HFFc6 (cell line): ENCODE results near the gene H2AZ1. TPM values are rescaled to one million over a fixed set of nuclear protein-coding genes. Genes with fewer than 3 reads are reported as not detected.

ENCODE experiments used
- DNase-seq: peaks from one replicate; pipeline ENCODE4 v3.0.0-alpha.2; 2018
- H3K27ac Mint-ChIP-seq: 2 replicates; pipeline ENCODE4 v1.8.0; 2020; ENCODE audit warnings: mild to moderate bottlenecking, mixed read lengths
- H3K27me3 Mint-ChIP-seq: 2 replicates; pipeline ENCODE4 v1.8.0; 2021; ENCODE audit warnings: mild to moderate bottlenecking, moderate library complexity, mixed read lengths; ENCODE audit not compliant: insufficient read depth
- H3K36me3 Mint-ChIP-seq: 2 replicates; pipeline ENCODE4 v1.8.0; 2021; ENCODE audit warnings: low read depth, mixed read lengths
- H3K4me1 Mint-ChIP-seq: 2 replicates; pipeline ENCODE4 v1.8.0; 2020; ENCODE audit warnings: low read depth, mixed read lengths
- H3K4me3 Mint-ChIP-seq: 2 replicates; pipeline ENCODE4 v1.8.0; 2020; ENCODE audit warnings: mild to moderate bottlenecking, moderate library complexity, mixed read lengths
- H3K9me3 Mint-ChIP-seq: 2 replicates; pipeline ENCODE4 v1.8.0; 2020; ENCODE audit warnings: mild to moderate bottlenecking, mixed read lengths
- CTCF ChIP-seq: fragments of 200-600 bp; sonication (generic); IDR thresholded peaks from 2 replicates; pipeline ENCODE4 v1.5.0; 2021; ENCODE audit warnings: antibody characterized with exemption, mild to moderate bottlenecking
- total RNA-seq, 6 experiments: library from RNA; stranded (reverse); fragmentation: NEBNext Ultra II Directional; extraction: Animal tissue kit (Norgen Biotek cat#: 25700); gene quantifications; 2 replicates in 1 of 6; 3 replicates in 5 of 6; pipeline ENCODE4 v1.2.3, GENCODE V29; 2021

Gene H2AZ1
- total RNA-seq, 6 experiments from 2014 or later: 430 to 691 (median 565) TPM

- no peak for TF ChIP-seq CTCF
- no peak overlapping the region for H3K4me3 Mint-ChIP-seq
- peaks cover 13% of the 10 kb centered on the region for H3K36me3 Mint-ChIP-seq
- H3K27ac Mint-ChIP-seq: no peak overlapping the region
- no peaks in the 10 kb centered on the region; the same call in 1 of the 2 replicates for H3K27me3 Mint-ChIP-seq
- peaks cover 9% of the 10 kb centered on the region for H3K9me3 Mint-ChIP-seq
- DNase-seq: no peak
- H3K4me1 Mint-ChIP-seq: peaks cover 32% of the 10 kb centered on the region
Observed at GRCh38 chr4:99983289-99983943, 33.3 kb upstream of the H2AZ1 start.

DNA sequence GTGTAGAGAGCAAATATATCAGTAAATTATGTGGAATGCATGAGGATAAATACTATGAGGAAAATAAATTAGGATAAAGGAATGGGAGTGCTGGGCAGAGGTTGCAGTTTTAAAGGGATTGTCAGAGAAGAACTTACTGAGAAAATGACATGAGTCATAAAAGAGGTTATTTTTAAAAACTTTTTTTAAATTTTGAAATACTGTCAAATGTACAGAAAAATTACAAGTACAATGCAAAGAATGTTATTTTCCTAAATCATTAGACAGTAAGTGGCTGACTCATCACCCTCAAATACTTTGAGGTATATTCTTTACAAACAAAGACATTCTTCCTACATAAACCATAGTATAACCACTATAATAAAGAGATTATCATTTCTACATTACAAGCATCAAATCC is 29.8 kb upstream of the H2AZ1 start:
- DNase-seq: no peak
- Mint-ChIP-seq H3K27me3 (no peaks in the 10 kb centered on the region; the same call in 1 of the 2 replicates), H3K4me1 (peaks cover 38% of the 10 kb centered on the region), H3K36me3 (peaks cover 17% of the 10 kb centered on the region), H3K4me3 (peak overlapping the region; percentile 33; the same call in 1 of the 2 replicates), H3K9me3 (peaks cover 15% of the 10 kb centered on the region), H3K27ac (peak overlapping the region; percentile 67)
- no peak for TF ChIP-seq CTCF

DNA sequence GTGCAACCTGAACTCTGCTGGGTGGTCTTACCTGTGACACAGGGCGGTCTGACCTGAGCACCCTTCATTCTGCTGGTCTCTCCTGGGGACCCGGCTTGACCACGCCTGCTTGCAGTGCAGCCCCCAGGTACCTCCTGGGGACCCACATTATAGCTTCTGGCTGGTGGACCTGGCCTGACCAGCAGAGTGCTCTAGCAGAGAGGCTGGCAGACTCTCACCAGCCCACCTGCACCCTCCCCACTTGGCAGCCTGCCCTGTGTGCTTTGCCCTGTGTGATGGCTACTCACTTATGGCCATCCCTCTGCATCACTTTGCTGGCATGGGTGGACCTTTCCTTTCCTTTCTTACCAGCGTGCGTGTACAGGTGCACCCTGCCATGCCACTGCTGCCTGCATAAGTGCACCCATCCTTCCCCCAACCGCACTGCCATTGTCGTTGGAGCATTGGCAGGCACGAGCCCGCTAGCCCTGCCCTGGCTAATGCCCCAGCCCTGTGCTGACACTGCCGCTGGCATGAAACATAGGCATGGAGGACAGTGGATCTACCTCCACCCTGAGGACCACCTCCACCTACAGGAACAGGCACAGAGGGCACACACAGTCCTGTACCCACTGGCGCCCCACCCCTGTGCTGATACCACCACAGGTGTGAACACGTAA is 21.5 kb upstream of the H2AZ1 start:
- peaks cover 38% of the 10 kb centered on the region for H3K4me1 Mint-ChIP-seq
- no peak for TF ChIP-seq CTCF
- H3K27ac Mint-ChIP-seq: no peak overlapping the region
- peaks cover 7% of the 10 kb centered on the region for H3K36me3 Mint-ChIP-seq
- H3K9me3 Mint-ChIP-seq: no peaks in the 10 kb centered on the region; the same call in none of the 2 replicates
- DNase-seq: no peak
- no peak overlapping the region for H3K4me3 Mint-ChIP-seq
- H3K27me3 Mint-ChIP-seq: no peaks in the 10 kb centered on the region

DNA sequence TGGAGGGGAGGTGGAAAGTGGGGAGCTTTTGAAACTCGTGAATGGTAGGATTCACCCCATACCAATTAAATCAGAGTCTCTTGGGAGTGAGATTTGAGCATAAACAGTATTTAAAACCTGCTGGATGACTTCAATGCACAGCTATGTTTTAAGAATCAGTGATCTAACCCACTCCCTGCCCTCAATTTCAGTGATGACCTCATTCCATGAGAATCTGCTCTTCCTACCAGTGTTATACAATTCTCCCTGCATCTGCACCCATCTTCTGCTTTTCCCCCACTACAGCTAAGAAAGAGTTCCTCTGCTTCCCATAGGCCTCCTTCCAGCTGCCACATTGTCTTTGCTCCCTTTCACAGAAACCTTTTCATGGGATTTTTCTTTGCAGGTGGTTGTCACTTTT is 18.3 kb upstream of the H2AZ1 start:
- Mint-ChIP-seq H3K9me3 (no peaks in the 10 kb centered on the region), H3K27ac (peak overlapping the region; percentile 84), H3K27me3 (no peaks in the 10 kb centered on the region; the same call in 1 of the 2 replicates), H3K36me3 (no peaks in the 10 kb centered on the region), H3K4me1 (peaks cover 56% of the 10 kb centered on the region), H3K4me3 (peak overlapping the region; percentile 74)
- no peak for TF ChIP-seq CTCF
- peak; percentile 78 for DNase-seq

DNA sequence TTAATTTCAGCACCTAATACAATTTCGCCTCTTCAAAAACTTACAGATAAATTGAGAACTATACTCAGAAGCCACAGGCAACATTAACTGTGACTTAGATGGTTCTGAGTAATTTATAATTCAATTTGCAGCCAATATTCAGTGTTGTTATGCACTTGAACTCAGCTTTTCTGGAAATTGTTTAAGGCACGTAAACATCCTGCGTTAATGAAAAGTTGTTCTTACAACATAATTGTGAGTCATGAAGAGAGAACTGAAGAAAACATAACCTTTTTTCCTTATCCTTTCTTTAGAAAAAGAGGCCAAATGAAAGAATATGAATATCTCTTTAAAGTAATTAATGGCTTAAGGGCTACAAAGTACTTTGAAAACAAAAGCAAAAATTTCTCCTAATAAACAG is 16.6 kb upstream of the H2AZ1 start:
- Mint-ChIP-seq H3K27me3 (no peaks in the 10 kb centered on the region; the same call in 1 of the 2 replicates), H3K4me3 (peak overlapping the region; percentile 47), H3K4me1 (peaks cover 56% of the 10 kb centered on the region), H3K9me3 (no peaks in the 10 kb centered on the region), H3K36me3 (no peaks in the 10 kb centered on the region), H3K27ac (peak overlapping the region; percentile 13)
- no peak for TF ChIP-seq CTCF
- DNase-seq: peak; percentile 21
